Brain microvascular endothelial cell (primary cell): ENCODE measurements around the gene SLC27A5.

Experiments
- DNase-seq: peaks from one replicate; pipeline ENCODE4 v3.0.0-alpha.2; 2020
- H3K27ac ChIP-seq: fragments of 250-450 bp; sonication (Bioruptor Pico); 2 replicates; pipeline ENCODE4 v1.5.1; 2020; ENCODE audit warnings: mild to moderate bottlenecking, moderate library complexity
- H3K27me3 ChIP-seq: fragments of 250-450 bp; sonication (Bioruptor Pico); replicated peaks from 2 replicates; pipeline ENCODE4 v1.5.1; 2020; ENCODE audit warnings: mild to moderate bottlenecking
- H3K36me3 ChIP-seq: fragments of 250-450 bp; sonication (Bioruptor Pico); replicated peaks from 2 replicates; pipeline ENCODE4 v1.5.1; 2020; ENCODE audit warnings: mild to moderate bottlenecking
- H3K4me3 ChIP-seq: 2 replicates; pipeline ENCODE4 v1.5.1; 2011; ENCODE audit warnings: low read depth, mild to moderate bottlenecking, control low read depth, low read length, moderate library complexity
- CTCF ChIP-seq: IDR thresholded peaks from 2 replicates; pipeline ENCODE4 v1.5.1; 2011; ENCODE audit warnings: low read depth, mild to moderate bottlenecking, moderate library complexity, low read length, control low read depth, inconsistent platforms; ENCODE audit errors: missing control alignments
- in situ Hi-C: cut with HindIII; loops from 2 replicates; pipeline ENCODE4 v1.10.0; 2017; ENCODE audit warnings: low sequenced_read_pairs, low pct_ligation_motif_present

Gene SLC27A5

GRCh38 chr19:58558623-58559274 is 47.0 kb upstream of the SLC27A5 start:
- in situ Hi-C loops = no loop called here
- Histone ChIP-seq H3K27ac (peak overlapping the region; percentile 94), H3K27me3 (no peaks in the 10 kb centered on the region), H3K4me3 (peak overlapping the region; percentile 92), H3K36me3 (peaks cover 15% of the 10 kb centered on the region)
- peak; percentile 98 for DNase-seq
- no peak for TF ChIP-seq CTCF

GRCh38 chr19:58558066-58558622 is 46.4 kb upstream of the SLC27A5 start, which contains the start of gene UBE2M:
Gene UBE2M (minus strand): TSS chr19:58558611. CDS start chr19:58558381, 230 bp downstream.
- Histone ChIP-seq H3K27ac (peak within 1 kb of the TSS; percentile 94), H3K27me3 (no peaks in the 10 kb centered on the region), H3K36me3 (peaks cover 15% of the 10 kb centered on the region), H3K4me3 (peak within 1 kb of the TSS; percentile 92)
- in situ Hi-C loops = no loop called here
- no peak for TF ChIP-seq CTCF
- DNase-seq = no peak

GRCh38 chr19:58557221-58558065 is 45.7 kb upstream of the SLC27A5 start:
- no peak for TF ChIP-seq CTCF
- in situ Hi-C loops = no loop called here
- Histone ChIP-seq H3K27ac (peak overlapping the region; percentile 55), H3K27me3 (no peaks in the 10 kb centered on the region), H3K4me3 (peak overlapping the region; percentile 92), H3K36me3 (peaks cover 21% of the 10 kb centered on the region)
- no peak for DNase-seq

GRCh38 chr19:58556622-58557220 is 44.9 kb upstream of the SLC27A5 start:
- in situ Hi-C loops = no loop called here
- TF ChIP-seq CTCF = no peak
- no peaks in the 10 kb centered on the region for H3K27me3 ChIP-seq
- peak overlapping the region; percentile 92 for H3K4me3 ChIP-seq
- no peak overlapping the region for H3K27ac ChIP-seq
- DNase-seq = no peak
- peaks cover 28% of the 10 kb centered on the region for H3K36me3 ChIP-seq

- DNase-seq = no peak
- Histone ChIP-seq H3K27ac (no peak overlapping the region), H3K27me3 (no peaks in the 10 kb centered on the region), H3K36me3 (peaks cover 34% of the 10 kb centered on the region), H3K4me3 (peak overlapping the region; percentile 12)
- in situ Hi-C loops = no loop called here
- TF ChIP-seq CTCF = no peak
Observed at GRCh38 chr19:58555920-58556621, 44.3 kb upstream of the SLC27A5 start.
